Urothelium cell line (cell line): Measurements from ENCODE around the gene TTF2.
A peak's percentile ranks its signal among the peaks of the same experiment; 100 is the strongest.

Source experiments
- DNase-seq: peaks from one replicate; pipeline ENCODE4 v3.0.0; 2011; ENCODE audit warnings: low spot score, mixed read lengths
- FAIRE-seq: peaks from 2 replicates; lab custom pipeline; 2011; peaks lifted over from hg19 to GRCh38; lab: Jason Lieb, UNC

Gene TTF2

GRCh38 chr1:117044217-117044616 is 15.9 kb upstream of the TTF2 start:
- no peak for FAIRE-seq

DNA sequence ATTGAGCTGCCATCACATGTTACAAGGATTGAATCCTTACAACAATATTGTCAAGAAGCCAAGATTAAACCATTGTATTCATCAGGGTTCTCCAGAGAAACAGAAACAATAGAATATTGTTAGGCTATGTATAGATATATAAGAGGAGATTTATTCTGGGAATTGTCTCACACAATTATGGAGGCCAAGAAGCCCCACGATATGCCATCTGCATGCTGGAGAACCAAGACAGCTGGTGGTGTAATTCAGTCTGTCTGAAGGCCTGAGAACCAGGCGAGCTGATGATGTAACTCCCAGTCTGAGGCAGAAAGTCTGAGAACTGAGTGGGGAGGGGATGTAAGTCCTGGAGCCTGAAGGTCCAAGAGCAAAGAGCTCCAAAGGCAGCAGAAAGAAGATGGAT is 14.5 kb upstream of the TTF2 start:
- FAIRE-seq (no peak), DNase-seq (no peak)

More at GRCh38 chr1:117044217-117044616, 15.9 kb upstream of the TTF2 start:
- DNase-seq: no peak

- DNase-seq (no peak), FAIRE-seq (no peak)
Observed at GRCh38 chr1:117046781-117047180, 13.3 kb upstream of the TTF2 start.

DNA sequence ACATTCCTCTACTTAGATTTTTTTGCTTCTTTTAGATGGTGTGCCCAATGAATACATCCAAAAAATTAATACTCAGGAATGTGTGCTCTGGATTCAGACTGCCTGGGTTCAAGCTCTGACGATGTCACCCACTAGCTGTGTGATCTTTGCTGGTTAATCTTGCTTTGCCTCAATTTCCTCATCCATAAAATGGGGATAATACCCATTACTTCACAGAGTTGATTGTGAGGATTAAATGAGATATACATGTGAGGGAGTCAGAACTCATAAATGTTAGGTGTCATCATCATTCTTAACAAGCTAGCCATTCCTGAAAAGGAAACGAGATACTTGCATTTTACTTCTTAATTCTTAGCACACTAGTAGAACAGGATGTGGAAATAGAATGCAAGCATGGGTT is 12.9 kb upstream of the TTF2 start:
- no peak for DNase-seq
- no peak for FAIRE-seq

GRCh38 chr1:117049857-117050256 is 10.3 kb upstream of the TTF2 start:
- DNase-seq (no peak), FAIRE-seq (no peak)

DNA sequence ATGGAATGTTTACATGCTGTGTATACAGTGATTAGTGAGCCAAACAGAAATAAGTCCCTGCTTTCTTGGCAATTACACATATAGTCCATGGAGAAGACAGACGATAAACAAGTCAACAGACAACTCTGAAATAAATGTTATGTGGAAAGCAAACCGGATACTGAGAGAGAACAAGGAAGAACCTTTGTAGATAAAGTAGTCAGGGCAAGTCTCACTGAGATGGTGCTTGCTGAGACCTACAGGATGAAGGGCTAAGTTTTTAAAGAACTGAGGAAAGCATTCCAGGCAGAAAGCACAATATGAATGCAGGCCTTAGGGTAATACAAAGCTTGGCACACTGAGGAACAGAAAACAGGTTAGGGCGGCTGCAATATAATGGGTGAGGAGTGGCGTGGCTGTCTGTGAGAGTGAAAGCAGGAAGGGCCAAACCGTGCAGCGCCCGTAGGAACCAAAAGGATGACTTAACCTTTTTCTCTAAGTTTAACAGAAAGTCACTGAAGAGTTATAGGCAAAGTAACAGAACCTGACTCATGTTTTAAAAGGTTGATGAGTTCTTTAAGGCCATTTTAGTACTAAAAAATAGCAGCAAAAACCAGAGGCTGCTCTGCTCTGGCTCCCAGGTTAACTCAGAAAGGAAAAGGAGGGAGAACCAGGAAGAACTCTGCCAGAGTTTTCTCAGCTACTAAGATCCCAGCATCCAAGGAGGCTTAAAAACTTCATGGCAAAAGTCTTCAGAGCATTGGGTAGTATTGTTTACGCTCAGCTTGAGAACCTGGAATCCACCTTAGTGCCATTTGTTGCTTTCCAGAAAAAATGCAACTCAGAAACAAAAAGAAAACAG is 8.7 kb upstream of the TTF2 start:
- FAIRE-seq: no peak
- no peak for DNase-seq

DNA sequence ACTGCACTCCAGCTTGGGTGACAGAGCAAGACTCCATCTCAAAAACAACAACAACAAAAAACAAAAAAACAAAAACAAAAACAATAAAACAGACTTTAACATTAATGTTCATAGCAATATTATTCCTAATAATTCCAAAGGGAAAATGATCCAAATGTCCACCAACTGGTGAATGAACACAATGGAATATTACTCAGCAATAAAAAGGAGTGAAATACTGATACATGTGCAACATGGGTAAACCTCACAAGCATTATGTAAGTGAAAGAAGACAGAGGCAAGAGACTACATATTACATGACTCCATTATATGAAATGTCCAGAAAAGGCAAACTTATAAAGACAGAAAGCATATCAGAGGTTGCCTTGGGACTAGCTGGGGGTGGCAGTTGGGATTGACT is 6.1 kb upstream of the TTF2 start:
- no peak for DNase-seq

DNA sequence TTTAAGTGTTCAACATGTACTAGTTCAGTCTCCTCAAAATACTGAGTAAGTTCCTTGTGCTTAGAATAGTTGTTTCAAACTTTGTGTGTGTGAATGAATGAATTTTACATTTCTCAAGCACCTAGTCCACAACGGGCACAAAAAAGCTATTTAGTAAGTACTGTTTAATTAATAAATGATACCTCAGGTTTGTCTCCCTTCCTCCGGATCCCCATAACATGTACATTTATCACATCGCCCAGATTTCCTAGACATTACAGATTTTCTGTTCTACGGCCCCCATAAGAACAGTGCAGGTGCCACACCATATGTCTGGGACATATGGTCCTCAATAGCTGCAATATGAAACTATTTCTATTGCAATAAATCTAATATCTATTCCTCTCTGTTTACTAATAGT is 1.3 kb upstream of the TTF2 start:
- DNase-seq: no peak
- no peak for FAIRE-seq

More for the DNA sequence above, 6.1 kb upstream of the TTF2 start:
- FAIRE-seq: no peak

DNA sequence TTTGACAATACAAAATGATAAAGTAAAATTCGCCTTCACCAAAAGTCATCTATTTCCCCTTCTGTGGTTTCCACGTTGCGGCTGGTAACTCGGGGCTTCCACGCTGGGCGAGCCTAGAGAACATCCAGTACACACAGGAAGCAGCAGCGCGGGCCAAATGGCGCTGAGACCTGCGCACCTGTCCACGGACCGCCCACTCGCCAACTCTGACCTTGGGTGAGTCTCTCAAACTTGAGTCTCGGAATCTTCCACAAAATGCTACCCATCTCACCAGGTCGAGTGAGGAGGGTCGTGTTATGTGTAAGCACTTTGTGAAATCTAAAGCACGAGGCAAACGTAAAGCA is 820 bp upstream of the TTF2 start:
- DNase-seq: peak; percentile 69

GRCh38 chr1:117060441-117061317 is 553 bp downstream of the TTF2 start:
- FAIRE-seq: no peak
- DNase-seq: peak; percentile 75

More for the DNA sequence above, 820 bp upstream of the TTF2 start:
- no peak for FAIRE-seq

DNA sequence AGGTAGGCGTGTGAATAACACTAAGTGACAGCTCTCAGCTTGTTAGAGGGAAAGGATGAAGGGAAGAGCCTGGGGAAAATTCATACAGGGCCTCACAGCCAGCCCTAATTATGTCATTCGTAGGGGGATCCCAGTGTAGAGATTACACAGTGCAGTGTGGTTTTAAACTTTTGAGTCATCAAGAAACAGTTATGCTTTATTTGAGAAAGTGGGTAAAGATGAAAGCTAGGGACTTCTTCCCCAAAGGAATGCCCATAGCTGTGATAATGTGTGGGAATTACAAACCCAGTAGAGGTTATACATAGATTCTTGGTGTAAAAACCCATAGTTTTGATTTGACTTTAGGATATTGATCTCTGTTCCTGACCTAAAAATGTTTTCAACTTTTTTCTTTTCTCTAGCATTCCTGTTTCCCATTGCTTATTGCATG is 1.9 kb downstream of the TTF2 start:
- FAIRE-seq (no peak), DNase-seq (peak; percentile 12)

GRCh38 chr1:117066367-117066766 is 6.2 kb downstream of the TTF2 start:
- FAIRE-seq: no peak

GRCh38 chr1:117067533-117068370 is 7.6 kb downstream of the TTF2 start:
- no peak for FAIRE-seq
- peak; percentile 61 for DNase-seq

More at GRCh38 chr1:117066367-117066766, 6.2 kb downstream of the TTF2 start:
- no peak for DNase-seq

- DNase-seq (no peak), FAIRE-seq (no peak)
Observed at GRCh38 chr1:117068580-117068979, 8.5 kb downstream of the TTF2 start.

GRCh38 chr1:117069220-117069844 is 9.2 kb downstream of the TTF2 start:
- FAIRE-seq: no peak
- DNase-seq: no peak

DNA sequence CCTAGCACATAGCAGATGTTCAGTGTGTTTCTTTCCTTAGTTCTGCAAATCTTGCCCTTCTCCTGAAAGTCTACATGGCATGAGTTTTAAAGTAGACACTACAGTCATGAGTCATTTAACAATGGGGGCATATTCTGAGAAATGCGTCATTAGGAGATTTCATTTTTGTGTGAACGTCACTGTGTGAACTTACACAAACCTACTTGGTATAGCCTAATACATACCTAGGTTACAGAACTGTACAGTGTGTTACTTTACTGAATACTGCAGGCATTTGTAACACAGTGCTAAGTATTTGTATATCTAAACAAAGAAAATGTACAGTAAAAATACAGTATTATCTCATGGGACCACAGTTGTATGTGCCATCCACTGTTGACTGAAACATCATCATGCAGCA is 10.0 kb downstream of the TTF2 start:
- no peak for FAIRE-seq
- DNase-seq: no peak

DNA sequence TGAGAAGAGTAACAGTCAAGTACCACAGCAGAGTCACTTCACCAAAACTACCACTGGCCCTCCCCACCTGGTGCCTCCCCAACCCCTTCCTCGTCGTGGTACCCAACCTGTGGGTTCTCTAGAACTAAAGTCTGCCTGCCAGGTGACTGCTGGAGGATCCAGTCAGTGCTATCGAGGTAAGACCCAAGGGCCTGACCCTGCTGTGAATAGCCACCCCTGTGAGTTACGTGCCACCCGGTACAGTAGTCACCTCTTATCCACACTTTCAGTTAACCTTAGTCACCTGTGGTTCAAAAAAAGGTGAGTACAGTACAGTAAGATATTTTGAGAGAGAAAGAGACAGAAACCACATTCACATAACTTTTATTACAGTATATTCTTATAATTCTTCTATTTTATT is 16.5 kb downstream of the TTF2 start:
- no peak for FAIRE-seq
- no peak for DNase-seq

GRCh38 chr1:117077267-117077666 is 17.1 kb downstream of the TTF2 start:
- DNase-seq (no peak), FAIRE-seq (no peak)

GRCh38 chr1:117079737-117080136 is 19.6 kb downstream of the TTF2 start:
- DNase-seq: no peak
- no peak for FAIRE-seq

DNA sequence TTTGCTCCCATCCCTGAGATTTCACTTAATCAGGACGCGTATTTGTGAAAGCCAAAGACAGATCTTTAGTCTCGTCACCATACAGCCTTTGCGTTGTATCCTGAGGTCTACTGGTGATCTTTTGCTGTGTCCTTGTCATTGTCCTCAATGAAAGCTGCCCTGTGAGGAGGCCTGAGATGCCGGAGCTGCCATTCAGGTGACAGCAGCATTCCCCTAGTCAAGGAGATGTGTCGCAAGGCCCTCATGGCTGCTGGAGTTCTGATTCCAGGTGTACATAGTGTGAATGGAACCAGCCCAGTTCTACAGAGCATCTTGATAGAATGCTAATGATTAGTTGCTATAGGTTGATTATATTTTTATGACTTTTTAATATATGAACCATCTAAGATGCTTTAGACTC is 24.1 kb downstream of the TTF2 start:
- no peak for FAIRE-seq
- DNase-seq: no peak

- DNase-seq (no peak), FAIRE-seq (no peak)
Observed at GRCh38 chr1:117087686-117088085, 27.6 kb downstream of the TTF2 start.
